CD4-positive, alpha-beta memory T cell (primary cell): ENCODE data around the gene KCNQ1OT1. TPM values are rescaled to one million over a fixed set of nuclear protein-coding genes. Genes with fewer than 3 reads are reported as not detected.

Experiments
- CTCF ChIA-PET: fragments of 350-600 bp; sonication (Branson Sonifier 250); formaldehyde crosslinking; loops from one replicate; lab custom pipeline; 2021; ENCODE audit warnings: inconsistent platforms; ENCODE audit not compliant: partially characterized antibody; lab: Charles Lee
- POLR2A ChIA-PET: fragments of 350-600 bp; sonication (Branson Sonifier 250); formaldehyde crosslinking; loops from one replicate; lab custom pipeline; 2021; ENCODE audit not compliant: partially characterized antibody; lab: Charles Lee
- DNase-seq, 5 donors: peaks; one replicate each; pipeline versions ENCODE4 v3.0.0 to v3.0.0-alpha.2; 2020 to 2022; ENCODE audit warnings: mixed read lengths in 1 of 5
- H3K27ac ChIP-seq: one replicate; pipeline ENCODE4 v1.7.0; 2013; ENCODE audit warnings: low read depth, low read length
- H3K27me3 ChIP-seq: 2 replicates; pipeline ENCODE4 v1.7.0; 2013; ENCODE audit warnings: mild to moderate bottlenecking, low read length, moderate library complexity; ENCODE audit not compliant: insufficient read depth
- H3K36me3 ChIP-seq: 2 replicates; pipeline ENCODE4 v1.7.0; 2013; ENCODE audit warnings: mild to moderate bottlenecking, low read length, moderate library complexity; ENCODE audit not compliant: insufficient read depth
- H3K4me1 ChIP-seq: 2 replicates; pipeline ENCODE4 v1.7.0; 2013; ENCODE audit warnings: mild to moderate bottlenecking, low read length, moderate library complexity; ENCODE audit not compliant: insufficient read depth
- H3K4me3 ChIP-seq, 2 donors: one replicate each; pipeline ENCODE4 v1.7.0; 2013; ENCODE audit warnings: low read length in 2 of 2, mild to moderate bottlenecking in 1 of 2
- H3K9me3 ChIP-seq, 2 donors: one replicate each; pipeline ENCODE4 v1.7.0; 2013; ENCODE audit warnings: low read length in 2 of 2, control low read depth in 1 of 2; ENCODE audit not compliant: control insufficient read depth in 1 of 2
- H3K27ac Mint-ChIP-seq, 7 donors: one replicate each; pipeline ENCODE4 v1.8.0; 2020 to 2021; ENCODE audit warnings: mixed read lengths in 7 of 7, mild to moderate bottlenecking in 6 of 7, inconsistent platforms in 3 of 7, moderate library complexity in 3 of 7
- H3K27me3 Mint-ChIP-seq, 2 donors: one replicate each; pipeline ENCODE4 v1.8.0; 2020 to 2021; ENCODE audit warnings: mixed read lengths in 2 of 2
- H3K36me3 Mint-ChIP-seq, 2 donors: one replicate each; pipeline ENCODE4 v1.8.0; 2020 to 2021; ENCODE audit warnings: mixed read lengths in 2 of 2, inconsistent platforms in 1 of 2, mild to moderate bottlenecking in 1 of 2
- H3K4me1 Mint-ChIP-seq, 4 donors: one replicate each; pipeline ENCODE4 v1.8.0; 2020 to 2021; ENCODE audit warnings: mixed read lengths in 4 of 4, mild to moderate bottlenecking in 1 of 4
- H3K4me3 Mint-ChIP-seq, 8 donors: one replicate each; pipeline ENCODE4 v1.8.0; 2020 to 2021; ENCODE audit warnings: mixed read lengths in 8 of 8, mild to moderate bottlenecking in 7 of 8, moderate library complexity in 6 of 8, inconsistent platforms in 3 of 8
- H3K9me3 Mint-ChIP-seq, 8 donors: one replicate each; pipeline ENCODE4 v1.8.0; 2020 to 2021; ENCODE audit warnings: mixed read lengths in 8 of 8, mild to moderate bottlenecking in 5 of 8, inconsistent platforms in 3 of 8, moderate library complexity in 1 of 8
- intact Hi-C: fragments of 100-400 bp; cut with micrococcal nuclease; formaldehyde crosslinking; loops from one replicate; pipeline ENCODE4 v1.15.1; 2023
- polyA plus RNA-seq, 2 donors: library from polyadenylated mRNA; unstranded; fragments of 300-500 nt; fragmentation: Illumina TruSeq; gene quantifications; one replicate each; pipeline ENCODE4 v1.2.3, GENCODE V29; 2021
- total RNA-seq, 2 experiments: library from RNA; stranded (reverse); gene quantifications; one replicate each; pipeline ENCODE4 v1.2.3, GENCODE V29; 2021

Gene KCNQ1OT1
- total and polyA plus RNA-seq, 4 experiments from 2014 or later: 0.03 to 0.38 (median 0.23) TPM

- no peak overlapping the region for H3K27ac Mint-ChIP-seq
- intact Hi-C loops: no loop called here
These were observed 128.8 kb downstream of the KCNQ1OT1 start for GRCh38 chr11:2570841-2571597.

GRCh38 chr11:2570211-2570811 is 129.5 kb downstream of the KCNQ1OT1 start:
- peaks cover 0 to 2% (median 0%) of the 10 kb centered on the region in 4 donors for H3K4me1 Mint-ChIP-seq
- H3K27me3 ChIP-seq: no peaks in the 10 kb centered on the region
- H3K27ac Mint-ChIP-seq: no peak overlapping the region
- no peak overlapping the region for H3K4me3 ChIP-seq
- intact Hi-C loops: no loop called here
- peak in 1 of 5 donors; percentile 9 for DNase-seq
- H3K9me3 Mint-ChIP-seq: no peaks in the 10 kb centered on the region
- no peaks in the 10 kb centered on the region for H3K27me3 Mint-ChIP-seq
- H3K36me3 Mint-ChIP-seq: peaks cover 0 to 2% of the 10 kb centered on the region in 2 donors
- H3K4me1 ChIP-seq: no peaks in the 10 kb centered on the region
- CTCF ChIA-PET: no interaction called here
- H3K9me3 ChIP-seq: no peaks in the 10 kb centered on the region
- no peak overlapping the region for H3K4me3 Mint-ChIP-seq
- no peaks in the 10 kb centered on the region for H3K36me3 ChIP-seq
- H3K27ac ChIP-seq: no peak overlapping the region
- POLR2A ChIA-PET: no interaction called here

More at GRCh38 chr11:2570841-2571597, 128.8 kb downstream of the KCNQ1OT1 start:
- Histone ChIP-seq H3K4me3 (no peak overlapping the region), H3K27me3 (no peaks in the 10 kb centered on the region), H3K9me3 (no peaks in the 10 kb centered on the region), H3K27ac (no peak overlapping the region), H3K4me1 (no peaks in the 10 kb centered on the region), H3K36me3 (no peaks in the 10 kb centered on the region)
- Mint-ChIP-seq H3K4me1 (peaks cover 0 to 2% (median 0%) of the 10 kb centered on the region in 4 donors), H3K36me3 (peaks cover 0 to 2% of the 10 kb centered on the region in 2 donors), H3K27me3 (no peaks in the 10 kb centered on the region), H3K4me3 (no peak overlapping the region), H3K9me3 (no peaks in the 10 kb centered on the region)
- ChIA-PET POLR2A (no interaction called here), CTCF (no interaction called here)
- DNase-seq: peak in 1 of 5 donors; percentile 28

GRCh38 chr11:2569731-2570210 is 130.0 kb downstream of the KCNQ1OT1 start:
- Mint-ChIP-seq H3K9me3 (no peaks in the 10 kb centered on the region), H3K4me1 (peaks cover 0 to 2% (median 0%) of the 10 kb centered on the region in 4 donors), H3K27ac (no peak overlapping the region), H3K36me3 (peaks cover 0 to 2% of the 10 kb centered on the region in 2 donors), H3K4me3 (no peak overlapping the region), H3K27me3 (no peaks in the 10 kb centered on the region)
- intact Hi-C loops: no loop called here
- Histone ChIP-seq H3K4me1 (no peaks in the 10 kb centered on the region), H3K4me3 (no peak overlapping the region), H3K27me3 (no peaks in the 10 kb centered on the region), H3K36me3 (no peaks in the 10 kb centered on the region), H3K9me3 (no peaks in the 10 kb centered on the region), H3K27ac (no peak overlapping the region)
- POLR2A ChIA-PET: no interaction called here
- no peak for DNase-seq
- CTCF ChIA-PET: no interaction called here

GRCh38 chr11:2569321-2569721 is 130.5 kb downstream of the KCNQ1OT1 start:
- intact Hi-C loops: no loop called here
- H3K27me3 Mint-ChIP-seq: no peaks in the 10 kb centered on the region
- Histone ChIP-seq H3K27me3 (no peaks in the 10 kb centered on the region), H3K9me3 (no peaks in the 10 kb centered on the region), H3K36me3 (no peaks in the 10 kb centered on the region), H3K4me1 (no peaks in the 10 kb centered on the region), H3K4me3 (no peak overlapping the region), H3K27ac (no peak overlapping the region)
- CTCF ChIA-PET: no interaction called here
- no peak overlapping the region for H3K4me3 Mint-ChIP-seq
- POLR2A ChIA-PET: no interaction called here
- DNase-seq: no peak
- H3K9me3 Mint-ChIP-seq: no peaks in the 10 kb centered on the region
- peaks cover 0 to 2% (median 0%) of the 10 kb centered on the region in 4 donors for H3K4me1 Mint-ChIP-seq
- H3K36me3 Mint-ChIP-seq: peaks cover 0 to 2% of the 10 kb centered on the region in 2 donors
- no peak overlapping the region for H3K27ac Mint-ChIP-seq

- Mint-ChIP-seq H3K27ac (peak overlapping the region in 1 of 7 donors; percentile 29), H3K9me3 (no peaks in the 10 kb centered on the region), H3K27me3 (no peaks in the 10 kb centered on the region), H3K36me3 (no peaks in the 10 kb centered on the region), H3K4me3 (no peak overlapping the region), H3K4me1 (peaks cover 0 to 3% (median 0%) of the 10 kb centered on the region in 4 donors)
- Histone ChIP-seq H3K4me1 (no peaks in the 10 kb centered on the region), H3K27ac (no peak overlapping the region), H3K4me3 (no peak overlapping the region), H3K9me3 (no peaks in the 10 kb centered on the region), H3K36me3 (no peaks in the 10 kb centered on the region), H3K27me3 (no peaks in the 10 kb centered on the region)
- POLR2A ChIA-PET: no interaction called here
- intact Hi-C loops: no loop called here
- CTCF ChIA-PET: no interaction called here
- DNase-seq: peak in 1 of 5 donors; percentile 9
These were observed 132.6 kb downstream of the KCNQ1OT1 start for GRCh38 chr11:2567026-2567671.

DNA sequence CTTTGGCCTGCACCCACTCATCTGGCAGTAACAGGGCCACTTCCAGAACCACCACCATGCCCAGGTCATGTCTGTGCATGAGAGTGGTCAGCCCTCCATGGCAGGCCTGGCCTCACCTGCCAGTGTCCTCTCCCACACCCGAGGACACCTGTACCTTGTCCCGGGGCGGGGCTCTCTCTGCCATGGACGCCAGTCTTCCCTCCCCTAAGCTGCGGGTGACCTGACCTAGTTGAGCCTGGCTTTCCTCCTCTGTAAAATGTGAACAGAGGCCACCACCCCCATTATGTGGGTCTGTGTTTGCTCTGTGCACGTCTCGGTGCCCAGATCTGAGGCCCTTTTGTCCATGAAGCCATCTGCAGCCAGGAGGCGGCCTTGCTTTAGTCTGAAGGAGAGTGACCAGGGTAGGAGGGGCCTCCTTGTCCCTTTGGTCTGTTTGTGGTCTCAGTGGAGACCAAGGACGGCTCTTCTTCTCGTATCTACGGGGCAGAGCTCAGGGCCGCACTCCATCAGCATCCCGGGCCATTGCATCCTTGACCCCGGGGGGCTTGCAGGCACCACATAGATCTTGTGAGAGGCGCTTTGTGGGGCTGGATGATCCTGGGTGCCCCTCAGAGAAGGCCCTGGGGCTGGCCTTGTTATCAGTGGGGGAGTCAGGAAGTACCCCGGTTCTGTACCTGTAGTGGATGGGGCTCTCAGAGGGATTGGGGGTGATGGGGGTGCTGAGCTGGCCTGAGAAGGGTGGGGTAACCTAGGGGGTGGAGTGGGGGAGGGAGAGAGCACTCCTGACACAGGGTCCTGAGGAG is 133.4 kb downstream of the KCNQ1OT1 start:
- Mint-ChIP-seq H3K9me3 (no peaks in the 10 kb centered on the region), H3K4me1 (peaks cover 0 to 3% (median 0%) of the 10 kb centered on the region in 4 donors), H3K27ac (peak overlapping the region in 1 of 7 donors; percentile 42), H3K4me3 (no peak overlapping the region), H3K27me3 (no peaks in the 10 kb centered on the region), H3K36me3 (no peaks in the 10 kb centered on the region)
- no peaks in the 10 kb centered on the region for H3K36me3 ChIP-seq
- H3K27ac ChIP-seq: no peak overlapping the region
- POLR2A ChIA-PET: no interaction called here
- CTCF ChIA-PET: no interaction called here
- intact Hi-C loops: no loop called here
- peak in 1 of 5 donors; percentile 32 for DNase-seq
- H3K27me3 ChIP-seq: no peaks in the 10 kb centered on the region
- H3K4me1 ChIP-seq: no peaks in the 10 kb centered on the region
- H3K4me3 ChIP-seq: no peak overlapping the region
- no peaks in the 10 kb centered on the region for H3K9me3 ChIP-seq
